HepG2 (cell line): ENCODE results near the gene C6orf136. TPM values are rescaled to one million over a fixed set of nuclear protein-coding genes. Genes with fewer than 3 reads are reported as not detected.

ENCODE experiments used
- ATF4 ChIP-seq, 2 experiments: fragments of 450-650 bp in 1 of 2; sonication (generic) in 1 of 2; formaldehyde crosslinking; IDR thresholded peaks; 2 replicates each; pipeline versions ENCODE4 v1.5.0 to v1.8.0; 2020 to 2022; ENCODE audit warnings: mild to moderate bottlenecking in 1 of 2, missing genetic modification reagents in 1 of 2
- HMGXB3 ChIP-seq: sonication (generic); formaldehyde crosslinking; IDR thresholded peaks from 2 replicates; pipeline ENCODE4 v1.4.0; 2020; ENCODE audit warnings: missing genetic modification reagents, borderline replicate concordance
- HNF4G ChIP-seq, 2 experiments: sonication (generic) in 1 of 2; formaldehyde crosslinking in 1 of 2; IDR thresholded peaks; 2 replicates each; pipeline versions ENCODE4 v1.4.0 to v1.6.1; 2011 to 2020; ENCODE audit warnings: borderline replicate concordance in 2 of 2, low read depth in 2 of 2, mild to moderate bottlenecking in 2 of 2, low read length in 1 of 2, missing genetic modification reagents in 1 of 2, moderate library complexity in 1 of 2
- HOXD1 ChIP-seq: sonication (generic); formaldehyde crosslinking; IDR thresholded peaks from 2 replicates; pipeline ENCODE4 v1.5.0; 2020; ENCODE audit warnings: missing genetic modification reagents
- MAFG ChIP-seq: sonication (generic); formaldehyde crosslinking; IDR thresholded peaks from 2 replicates; pipeline ENCODE4 v1.5.1; 2020; ENCODE audit warnings: mild to moderate bottlenecking, missing genetic modification reagents
- MED8 ChIP-seq: sonication (generic); formaldehyde crosslinking; IDR thresholded peaks from 2 replicates; pipeline ENCODE4 v1.8.1; 2023; ENCODE audit warnings: mild to moderate bottlenecking, missing genetic modification reagents; ENCODE audit not compliant: insufficient replicate concordance
- MTF2 ChIP-seq: sonication (generic); formaldehyde crosslinking; IDR thresholded peaks from 2 replicates; pipeline ENCODE4 v1.5.0; 2020; ENCODE audit warnings: missing genetic modification reagents, borderline replicate concordance
- NRL ChIP-seq: sonication (generic); formaldehyde crosslinking; IDR thresholded peaks from 2 replicates; pipeline ENCODE4 v1.5.0; 2020; ENCODE audit warnings: missing genetic modification reagents, mild to moderate bottlenecking, moderate library complexity, borderline replicate concordance
- SIN3B ChIP-seq: fragments of 150-350 bp; IDR thresholded peaks from 2 replicates; pipeline ENCODE4 v1.6.1; 2014; ENCODE audit warnings: low read length
- TBX3 ChIP-seq: fragments of 450-650 bp; IDR thresholded peaks from 2 replicates; pipeline ENCODE4 v1.6.1; 2017; ENCODE audit warnings: antibody characterized with exemption, mild to moderate bottlenecking, inconsistent platforms, borderline replicate concordance
- ZHX1 ChIP-seq: sonication (generic); formaldehyde crosslinking; IDR thresholded peaks from 2 replicates; pipeline ENCODE4 v1.8.1; 2022; ENCODE audit warnings: low read depth, mild to moderate bottlenecking, missing genetic modification reagents
- ZIK1 ChIP-seq: sonication (generic); formaldehyde crosslinking; IDR thresholded peaks from 2 replicates; pipeline ENCODE4 v1.5.0; 2020; ENCODE audit warnings: mild to moderate bottlenecking, low read depth, missing genetic modification reagents, borderline replicate concordance
- ZNF276 ChIP-seq: sonication (generic); formaldehyde crosslinking; IDR thresholded peaks from 2 replicates; pipeline ENCODE4 v1.4.0; 2020; ENCODE audit warnings: mild to moderate bottlenecking, low read depth, missing genetic modification reagents
- ZNF432 ChIP-seq: sonication (generic); formaldehyde crosslinking; IDR thresholded peaks from 2 replicates; pipeline ENCODE4 v1.5.0; 2020; ENCODE audit warnings: missing genetic modification reagents, mild to moderate bottlenecking, borderline replicate concordance
- ZNF766 ChIP-seq: sonication (generic); formaldehyde crosslinking; IDR thresholded peaks from 2 replicates; pipeline ENCODE4 v1.5.0; 2020; ENCODE audit warnings: missing genetic modification reagents, borderline replicate concordance
- ZNF781 ChIP-seq: sonication (generic); formaldehyde crosslinking; IDR thresholded peaks from 2 replicates; pipeline ENCODE4 v1.5.1; 2020; ENCODE audit warnings: borderline replicate concordance, mild to moderate bottlenecking, missing genetic modification reagents; ENCODE audit errors: not compliant biosample characterization
- ZNF879 ChIP-seq: sonication (generic); formaldehyde crosslinking; IDR thresholded peaks from 2 replicates; pipeline ENCODE4 v1.8.1; 2023; ENCODE audit warnings: missing genetic modification reagents
- polyA plus RNA-seq, 8 experiments: library from polyadenylated mRNA; depleted of rRNA in 3 of 8; stranded (reverse) in 7 of 8; unstranded in 1 of 8; fragments of >200 nt; fragmentation: Illumina TruSeq in 4 of 8; extraction: Trizol in 4 of 8; gene quantifications; 2 replicates each; pipeline versions ENCODE4 v1.2.1 to v1.2.3, GENCODE V29; 2011 to 2016; ENCODE audit warnings: low read depth in 4 of 8, missing spikeins in 1 of 8, mixed read lengths in 1 of 8; ENCODE audit not compliant: insufficient read depth in 1 of 8
- total RNA-seq, 5 experiments: library from RNA; depleted of rRNA; stranded (reverse); fragments of >200 nt; fragmentation: Illumina TruSeq; extraction: Trizol; gene quantifications; 2 replicates each; pipeline ENCODE4 v1.2.3, GENCODE V29; 2016; ENCODE audit warnings: low read depth in 1 of 5

Gene C6orf136
- total and polyA plus RNA-seq, 2 of the 13 experiments (the other 11 are each of a cell fraction or from before 2014, with no cell fraction given), result 12.0 to 26.2 TPM

GRCh38 chr6:30672445-30673253 lies 25.7 kb downstream of the C6orf136 start, which contains the start of gene DHX16 (continued):
- TF ChIP-seq ATF4 (CRISPR knock-in tag; IDR thresholded peaks at IDR 0.05), result peak in 1 of 2 experiments; percentile 51; a peak in 1 of 4 replicates
- no peak for TF ChIP-seq ZNF276 (CRISPR knock-in tag)
- peak; percentile 57; the same call in 1 of the 2 replicates for TF ChIP-seq ZNF879 (CRISPR knock-in tag)
- peak; percentile 9 for TF ChIP-seq MED8 (CRISPR knock-in tag)
- TF ChIP-seq NRL (CRISPR knock-in tag), result peak; percentile 94
- no peak for TF ChIP-seq TBX3
- TF ChIP-seq ZNF432 (CRISPR knock-in tag), result no peak
- TF ChIP-seq HNF4G (IDR thresholded peaks at IDR 0.05; ENCODE audit: borderline replicate concordance, low read depth, low read length), result no peak
- no peak for TF ChIP-seq HNF4G (CRISPR knock-in tag; IDR thresholded peaks at IDR 0.05; ENCODE audit: borderline replicate concordance, low read depth)
- TF ChIP-seq ZNF781 (CRISPR knock-in tag), result peak; percentile 69
- TF ChIP-seq HOXD1 (CRISPR knock-in tag), result 0 out of 2 replicates have a peak, but pooled peaks have one; percentile 60
- no peak for TF ChIP-seq ZHX1 (CRISPR knock-in tag)
- no peak for TF ChIP-seq MTF2
- TF ChIP-seq ZNF766 (CRISPR knock-in tag), result peak; percentile 70; the same call in 1 of the 2 replicates
- 0 out of 2 replicates have a peak, but pooled peaks have one; percentile 29 for TF ChIP-seq ZIK1 (CRISPR knock-in tag)
- peak; percentile 73; the same call in 1 of the 2 replicates for TF ChIP-seq HMGXB3 (CRISPR knock-in tag)
- 0 out of 2 replicates have a peak, but pooled peaks have one; percentile 58 for TF ChIP-seq SIN3B
- TF ChIP-seq MAFG (CRISPR knock-in tag), result no peak
